K562 (cell line): ENCODE measurements around the gene NTNG1. TPM values are rescaled to one million over a fixed set of nuclear protein-coding genes. Genes with fewer than 3 reads are reported as not detected.

Experiments used
- CHD7 ChIP-seq: fragments of 200-600 bp; sonication (generic); IDR thresholded peaks from one replicate; pipeline ENCODE4 v1.6.1; 2012; ENCODE audit warnings: mild to moderate bottlenecking, low read depth, low read length, inconsistent platforms
- ZBTB11 ChIP-seq, 3 experiments: fragments of 200-800 bp in 1 of 3; fragments of 250-450 bp in 1 of 3; fragments of 450-650 bp in 1 of 3; sonication (Bioruptor Pico) in 1 of 3; sonication (Bioruptor generic) in 1 of 3; formaldehyde crosslinking in 1 of 3; IDR thresholded peaks; 2 replicates each; pipeline versions ENCODE4 v1.6.1 to v1.8.0; 2016 to 2022; ENCODE audit warnings: mild to moderate bottlenecking in 2 of 3, missing genetic modification characterization in 2 of 3, missing compliant biosample characterization in 1 of 3, moderate library complexity in 1 of 3
- polyA plus RNA-seq, 8 experiments: library from polyadenylated mRNA; depleted of rRNA in 4 of 8; stranded (reverse) in 5 of 8; unstranded in 3 of 8; fragments of >200 nt; fragmentation: Nextera tagmentation in 2 of 8; fragmentation: Illumina TruSeq in 1 of 8; extraction: Ambion mirVana in 2 of 8; extraction: Trizol in 1 of 8; gene quantifications; 2 replicates each; pipeline versions ENCODE4 v1.2.1 to v1.2.3, GENCODE V29; 2011 to 2014; ENCODE audit warnings: inconsistent platforms in 1 of 8, missing spikeins in 1 of 8
- total RNA-seq, 7 experiments: library from RNA; depleted of rRNA in 6 of 7; stranded (reverse); fragments of >200 nt in 6 of 7; fragmentation: Illumina TruSeq in 2 of 7; extraction: Trizol in 2 of 7; gene quantifications; 2 replicates each; pipeline versions ENCODE4 v1.2.1 to v1.2.3, GENCODE V29; 2011 to 2021; ENCODE audit warnings: low replicate concordance in 1 of 7

Gene NTNG1
- total and polyA plus RNA-seq, 9 of the 15 experiments (the other 6 are each of a cell fraction or from before 2014, with no cell fraction given): not detected

GRCh38 chr1:107299521-107299920 lies 158.7 kb downstream of the NTNG1 start (continued):
- TF ChIP-seq CHD7 (no peak), ZBTB11 (CRISPR knock-in tag; IDR thresholded peaks at IDR 0.05) (0 out of 6 replicates have a peak, but pooled peaks of 1 of the 3 experiments have one; percentile 6)
